NCI-H345 (cell line): ENCODE results near the gene RYR3.

Source experiments
- DNase-seq: peaks from one replicate; lab custom pipeline; 2025; lab: John Stamatoyannopoulos, UW

The RYR3 gene

DNA sequence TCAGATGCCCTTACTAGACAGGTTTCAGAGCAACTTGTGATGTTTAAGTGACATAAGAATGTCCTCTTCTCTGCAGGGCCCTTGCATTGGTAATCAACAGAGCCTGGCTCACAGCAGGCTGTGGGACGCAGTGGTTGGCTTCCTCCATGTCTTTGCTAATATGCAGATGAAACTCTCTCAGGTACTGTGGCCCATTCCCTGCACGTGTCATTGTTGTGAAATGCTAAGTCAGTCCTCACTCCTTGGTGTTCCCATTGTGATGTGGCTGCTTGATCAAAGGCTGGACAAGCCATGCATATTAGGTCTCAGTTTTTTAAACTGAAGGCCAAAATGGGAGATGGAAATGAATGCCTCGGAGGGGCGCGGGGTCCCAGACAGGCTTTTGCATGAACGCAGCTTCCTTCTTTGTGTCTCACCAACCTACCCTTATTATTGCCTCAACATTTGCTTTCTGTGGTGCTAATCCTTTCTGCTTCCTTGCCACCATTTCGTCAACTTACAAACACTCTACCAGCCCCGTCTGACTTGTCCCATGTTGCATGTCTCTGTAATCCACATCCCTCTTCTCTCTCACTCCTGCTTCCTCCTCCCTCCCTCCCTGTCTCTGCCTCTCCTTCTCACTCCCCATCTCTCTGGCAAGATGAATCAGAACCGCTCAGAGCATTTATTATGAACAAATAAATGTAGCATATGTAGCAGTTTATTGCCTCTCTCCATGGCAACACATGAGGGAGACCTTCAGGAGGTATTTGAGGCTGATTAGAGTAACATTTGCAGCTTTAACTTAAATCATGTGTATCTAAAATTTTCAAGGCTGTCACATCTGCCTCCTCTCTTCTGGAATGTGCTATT, 524.4 kb downstream of the RYR3 start:
- DNase-seq: no peak

DNA sequence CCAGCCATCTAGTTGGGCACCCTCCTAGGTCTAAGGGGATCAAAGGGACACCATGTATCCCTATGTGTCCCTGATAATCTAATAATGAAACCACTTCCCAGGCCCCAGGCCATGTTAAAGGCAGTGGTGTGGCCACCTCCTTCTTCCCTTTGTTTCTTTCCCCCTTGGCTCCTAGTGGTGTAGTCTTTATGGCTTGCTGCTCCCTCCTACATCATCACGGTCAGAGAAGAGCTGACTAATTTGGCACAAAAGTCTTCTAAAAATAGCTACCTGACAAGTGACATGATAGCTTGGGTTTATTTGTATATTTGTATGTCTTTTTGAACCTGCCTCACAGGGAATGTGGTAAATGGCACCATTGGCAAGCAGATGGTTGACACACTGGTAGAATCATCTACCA, 526.5 kb downstream of the RYR3 start:
- no peak for DNase-seq

DNA sequence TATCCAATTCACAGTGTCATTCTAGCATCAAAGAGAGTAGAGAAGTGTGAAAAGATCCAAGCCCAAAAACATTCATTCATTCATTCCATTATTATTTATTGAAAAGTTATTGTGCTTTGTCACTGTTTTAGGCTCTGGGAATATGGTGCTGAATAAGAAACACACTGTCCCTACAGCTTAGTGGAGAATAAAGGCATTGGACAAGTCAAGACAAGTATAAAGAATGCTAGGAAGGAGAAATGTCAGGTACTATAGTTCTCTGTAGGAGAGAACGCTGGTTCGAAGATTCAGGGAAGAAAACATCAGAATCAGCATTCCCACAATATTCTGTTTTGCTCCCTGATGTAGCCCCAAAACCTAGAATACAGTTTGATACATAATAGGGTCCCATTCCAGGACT, 528.8 kb downstream of the RYR3 start:
- DNase-seq: no peak

DNA sequence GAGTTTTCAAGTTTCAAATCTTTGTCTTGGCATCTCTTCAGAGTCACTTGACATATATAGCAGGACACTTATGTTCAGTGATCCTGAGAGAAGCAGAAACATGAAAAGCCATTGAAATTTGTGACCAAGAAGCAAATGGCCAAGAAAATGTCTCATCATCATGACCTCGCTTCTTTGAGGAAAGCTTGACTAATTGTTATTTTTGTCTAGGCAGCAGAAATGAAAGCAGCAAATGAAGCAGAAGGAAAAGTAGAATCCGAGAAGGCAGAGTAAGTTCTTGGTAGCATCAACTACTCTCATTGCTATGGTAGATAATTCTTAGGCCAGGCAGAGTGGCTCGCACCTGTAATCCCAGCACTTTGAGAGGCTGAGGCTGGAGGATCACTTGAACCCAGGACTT, 529.8 kb downstream of the RYR3 start:
- no peak for DNase-seq

DNA sequence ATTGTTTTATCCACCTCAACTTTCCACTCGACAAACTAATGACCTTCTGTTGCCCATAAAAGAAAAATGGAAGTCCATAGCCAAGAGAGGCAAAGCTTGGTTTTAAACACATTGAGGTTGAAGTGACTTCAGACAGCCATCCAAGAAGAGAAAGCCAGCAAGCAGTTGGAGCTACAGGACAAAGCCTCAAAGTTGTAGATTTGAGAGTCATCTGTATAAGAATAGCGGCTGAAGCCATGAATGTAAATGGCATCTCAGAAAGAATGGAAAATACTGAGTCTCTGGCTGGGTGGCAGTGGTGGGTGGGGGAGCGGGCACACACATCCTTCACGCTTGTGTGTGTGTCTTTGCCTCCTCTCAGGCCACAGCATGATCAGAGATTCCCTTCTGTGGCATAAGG, 533.4 kb downstream of the RYR3 start:
- no peak for DNase-seq

DNA sequence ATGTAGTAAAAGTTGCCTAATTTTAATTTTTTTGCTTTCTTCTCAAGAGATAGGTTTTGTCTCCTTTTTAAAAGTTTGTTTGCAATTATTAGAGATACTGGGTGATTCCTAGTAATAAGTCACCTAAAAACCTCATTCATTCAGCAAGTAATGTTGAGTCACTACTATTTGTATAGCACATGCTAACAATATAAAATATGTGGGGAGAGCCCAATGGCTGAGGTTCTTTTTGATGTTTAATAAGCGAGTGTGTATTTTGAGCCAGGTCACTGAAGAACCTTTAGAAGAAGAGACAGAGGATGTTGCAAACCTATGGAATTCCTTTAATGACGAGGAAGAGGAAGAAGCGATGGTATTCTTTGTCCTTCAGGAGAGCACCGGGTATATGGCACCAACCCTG, 533.8 kb downstream of the RYR3 start:
- no peak for DNase-seq

DNA sequence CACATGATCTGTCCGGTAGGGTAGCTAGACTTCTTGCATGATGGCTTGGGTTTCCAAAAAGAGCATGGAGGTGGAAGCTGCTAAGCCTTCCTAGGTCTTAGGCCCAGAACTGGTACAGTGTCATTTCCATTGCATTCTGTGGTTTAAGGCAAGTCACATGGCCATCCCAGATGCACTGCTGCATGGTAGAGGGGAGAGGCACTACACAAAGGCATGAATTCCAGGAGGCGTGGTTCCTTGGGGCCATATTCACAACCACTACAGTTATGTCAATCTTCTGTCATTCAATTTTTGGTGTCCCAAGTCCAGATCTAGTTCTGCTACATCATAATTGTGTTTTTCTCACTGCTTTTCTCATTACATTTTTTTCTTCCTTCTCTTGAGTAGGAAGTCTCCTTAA, 535.4 kb downstream of the RYR3 start:
- DNase-seq: no peak

DNA sequence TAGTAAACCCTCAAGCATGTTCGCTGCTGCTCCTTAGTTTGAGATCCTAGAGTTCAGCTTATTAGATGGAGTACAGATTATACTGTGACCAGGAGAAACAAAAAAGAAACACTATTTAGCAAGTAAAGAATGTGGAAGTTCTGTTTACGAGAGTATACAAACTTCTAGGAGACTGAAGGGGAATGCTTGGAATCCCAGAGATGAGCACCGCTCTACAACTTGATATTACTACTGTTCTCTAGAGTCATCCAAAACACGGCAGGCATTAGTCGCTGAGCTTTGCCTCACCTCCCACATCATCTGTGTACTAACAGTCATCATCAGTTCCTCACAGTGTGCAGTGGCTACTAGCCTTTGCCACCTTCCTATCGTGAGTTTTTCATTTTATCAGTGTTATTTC, 536.1 kb downstream of the RYR3 start:
- DNase-seq: no peak

DNA sequence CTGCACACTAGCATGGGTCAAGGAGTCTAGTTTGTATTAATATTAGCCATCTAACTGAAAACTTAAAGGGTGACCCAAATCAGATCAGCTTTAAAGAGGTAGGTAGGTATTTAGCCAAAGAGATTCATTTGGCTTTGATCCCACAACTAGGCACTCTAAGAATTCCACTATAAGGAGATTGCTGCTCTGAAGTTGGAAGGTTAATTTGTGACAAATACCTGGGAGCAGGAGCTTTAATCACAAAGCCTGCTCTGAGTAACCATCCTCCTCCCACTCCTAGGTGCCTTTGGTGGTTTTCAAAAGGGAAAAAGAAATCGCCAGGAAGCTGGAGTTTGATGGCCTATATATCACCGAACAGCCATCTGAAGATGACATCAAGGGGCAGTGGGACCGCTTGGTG, 537.2 kb downstream of the RYR3 start:
- no peak for DNase-seq

DNA sequence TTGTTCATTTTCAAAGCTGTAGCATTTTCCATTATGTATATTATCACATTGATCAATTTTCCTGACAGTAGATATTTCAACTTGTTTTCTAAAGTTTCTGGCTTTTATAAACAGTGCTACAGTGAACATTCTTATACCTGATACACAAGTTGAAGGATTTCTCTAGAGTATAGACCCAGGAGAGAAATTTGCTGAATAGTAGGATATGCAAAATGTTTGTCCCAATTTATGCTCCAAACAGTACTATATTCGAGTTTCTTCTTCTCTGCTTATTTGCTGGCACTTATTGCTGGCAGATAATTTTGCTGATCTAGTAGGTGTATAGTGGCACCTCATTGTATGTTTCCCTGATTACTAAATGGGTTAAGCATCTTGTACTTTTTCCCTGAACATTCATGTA, 540.3 kb downstream of the RYR3 start:
- no peak for DNase-seq

DNA sequence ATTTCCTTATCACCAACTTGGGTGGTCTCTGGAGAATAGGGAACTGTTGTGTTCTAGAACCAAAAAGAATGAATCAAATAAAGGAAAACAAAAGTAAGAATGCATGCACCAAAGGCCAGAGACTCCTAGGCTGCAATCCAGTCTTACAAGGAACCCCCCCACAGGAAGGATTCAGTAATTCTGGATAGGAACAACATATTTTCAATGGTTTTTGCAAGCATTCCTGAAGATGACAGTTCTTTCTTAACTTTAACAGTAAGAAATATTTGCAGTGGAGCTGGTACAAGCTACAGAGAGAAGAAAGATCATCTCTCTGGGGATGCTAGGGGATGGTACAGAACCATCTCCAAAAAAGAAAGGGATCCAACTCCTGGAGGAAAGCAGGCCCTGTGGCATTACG, 541.3 kb downstream of the RYR3 start:
- DNase-seq: no peak

DNA sequence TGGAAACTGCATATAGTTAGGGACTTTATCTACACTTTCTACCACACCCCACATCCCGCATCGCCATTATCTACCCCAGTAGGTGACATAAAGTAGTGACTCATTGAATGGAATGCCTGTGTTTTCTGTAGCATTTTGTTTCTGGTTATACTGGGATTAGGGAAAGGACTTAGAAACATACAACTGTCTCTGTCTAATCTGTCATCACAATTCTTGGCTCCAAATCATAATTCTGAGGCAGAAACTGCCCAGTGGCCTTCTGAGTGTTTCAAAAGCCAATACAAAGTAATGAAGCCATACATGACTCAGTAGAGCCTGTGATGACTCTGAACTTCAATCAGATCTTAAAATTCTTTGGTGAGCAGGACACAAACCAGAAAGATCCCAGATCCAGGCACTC, 541.8 kb downstream of the RYR3 start:
- no peak for DNase-seq

DNA sequence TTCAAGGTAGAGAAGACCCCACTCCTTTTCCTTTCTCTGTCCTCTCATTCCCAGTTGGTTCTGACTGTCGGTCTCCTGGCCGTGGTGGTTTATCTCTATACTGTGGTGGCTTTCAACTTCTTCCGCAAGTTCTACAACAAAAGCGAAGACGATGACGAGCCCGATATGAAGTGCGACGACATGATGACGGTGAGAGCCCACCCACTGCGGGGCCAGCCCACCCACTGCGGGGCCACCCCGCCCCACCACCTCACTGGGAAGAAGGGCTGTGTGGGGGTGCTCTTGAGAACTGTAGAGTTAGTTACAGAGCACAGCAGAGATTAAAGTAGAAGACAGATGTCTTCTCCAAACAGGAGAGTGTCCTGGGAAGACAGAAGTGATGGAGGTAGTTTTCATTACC, 547.0 kb downstream of the RYR3 start:
- no peak for DNase-seq

DNA sequence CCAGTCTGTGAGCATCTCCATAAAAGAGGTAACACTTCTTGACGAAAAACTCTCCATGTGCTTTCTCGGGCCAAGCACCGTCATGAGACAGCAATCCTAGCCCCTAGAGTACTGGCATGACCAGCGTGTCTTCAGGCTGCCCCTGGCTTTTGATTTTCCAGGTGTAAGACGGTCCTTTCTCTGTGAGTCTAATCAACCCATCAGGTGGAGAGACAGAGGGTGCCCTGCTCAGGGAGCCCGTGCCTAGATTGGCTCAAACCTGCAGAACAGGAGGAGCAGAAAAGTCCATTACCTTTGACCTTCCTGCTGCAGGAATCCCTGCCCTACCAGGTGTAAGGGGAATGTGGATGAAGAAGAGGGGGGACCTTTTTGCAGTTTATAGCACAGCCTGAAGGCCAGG, 548.1 kb downstream of the RYR3 start:
- no peak for DNase-seq

DNA sequence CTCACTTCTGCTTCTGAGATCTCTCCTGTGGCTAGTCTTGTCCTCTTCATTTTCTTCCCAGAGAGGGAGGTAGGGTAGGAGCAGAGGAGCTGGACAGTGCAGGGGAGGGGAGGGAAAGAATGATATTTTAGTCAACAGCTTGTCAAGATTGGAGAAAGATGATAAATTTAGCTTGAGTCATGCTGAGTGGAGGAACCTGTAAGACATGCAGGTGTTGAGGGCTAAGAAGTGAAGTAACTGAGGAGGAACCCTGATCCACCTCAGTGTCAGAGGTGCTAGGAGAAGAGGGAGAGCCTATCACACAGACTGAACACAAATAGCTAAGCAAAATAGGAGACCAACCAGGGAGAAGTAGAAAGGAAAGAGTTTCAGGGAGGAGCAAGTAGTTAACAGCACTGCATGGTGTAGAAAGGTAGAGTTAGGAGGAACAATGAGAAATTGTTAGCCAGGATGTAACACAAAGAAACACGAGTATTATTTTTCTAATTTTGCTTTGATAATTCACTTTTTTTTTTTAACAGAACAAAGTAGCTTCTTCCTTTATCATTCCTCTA, 549.3 kb downstream of the RYR3 start:
- no peak for DNase-seq

DNA sequence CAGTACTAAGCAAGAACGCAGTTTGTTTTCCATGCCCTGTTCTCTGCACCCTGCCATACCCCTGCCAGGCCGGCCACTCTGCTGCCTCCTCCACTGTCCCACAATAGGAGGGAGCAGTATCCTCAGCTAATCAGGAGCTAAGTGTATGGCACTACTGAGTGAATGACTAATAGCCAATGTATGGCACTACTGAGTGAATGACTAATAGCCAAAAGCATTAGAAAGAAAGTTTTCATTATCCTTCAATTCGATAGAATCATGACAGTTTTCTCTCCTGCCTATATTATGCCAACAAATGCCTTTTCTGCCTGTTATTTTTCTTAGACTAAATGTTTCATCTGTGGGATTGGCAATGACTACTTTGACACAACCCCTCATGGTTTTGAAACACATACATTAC, 550.0 kb downstream of the RYR3 start:
- DNase-seq: no peak

DNA sequence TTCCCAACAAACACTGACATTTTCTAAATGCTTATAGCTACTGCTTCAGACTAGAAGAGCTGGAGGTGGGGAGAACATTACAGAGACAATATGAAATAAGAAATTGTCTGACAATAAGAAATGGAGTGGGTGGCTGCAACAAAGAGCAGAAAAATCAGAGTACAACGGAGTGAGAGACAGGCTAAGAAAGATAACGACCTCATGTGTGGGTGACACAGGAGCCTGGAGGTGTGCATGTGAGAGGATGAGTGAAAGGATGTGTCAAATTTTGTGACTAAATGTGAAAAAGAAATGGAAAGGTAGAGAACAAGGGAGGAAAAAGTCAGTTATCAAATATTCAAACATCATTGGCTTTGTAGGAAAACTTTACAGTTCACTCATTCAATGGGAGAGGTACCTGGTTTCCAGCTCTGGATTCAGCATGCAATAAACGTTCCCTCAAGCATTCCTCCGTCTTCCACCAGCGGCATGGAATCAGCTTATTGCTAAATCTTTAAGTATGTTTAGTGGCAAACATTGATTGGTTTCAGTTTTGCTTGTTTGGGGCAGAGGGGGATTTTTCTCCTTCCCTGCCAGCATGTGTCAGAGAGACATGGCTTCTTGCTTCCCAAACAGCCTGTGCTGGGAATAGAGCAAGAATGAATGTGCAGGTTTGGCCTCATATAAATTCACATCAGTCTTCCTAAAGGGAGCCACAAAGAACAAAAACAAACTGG, 553.8 kb downstream of the RYR3 start:
- no peak for DNase-seq

DNA sequence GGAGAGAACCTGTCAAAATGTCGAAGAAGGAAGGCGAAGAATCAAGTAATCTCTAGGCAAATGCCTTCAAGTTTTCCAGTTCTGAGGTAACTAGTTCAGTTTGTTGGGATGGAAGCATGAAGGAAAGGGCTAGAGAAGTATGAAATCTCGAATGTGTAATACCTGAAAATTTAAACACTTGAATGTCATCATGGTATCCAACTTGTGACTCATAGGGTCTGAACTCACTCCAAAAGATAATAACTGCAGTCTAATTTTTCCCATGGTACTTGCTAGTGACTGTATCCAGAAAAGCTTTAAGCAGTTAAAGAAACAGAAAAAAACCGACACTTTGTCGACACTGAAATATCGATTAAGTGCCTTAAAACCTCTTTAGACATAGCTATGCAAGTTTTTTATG, 554.6 kb downstream of the RYR3 start:
- no peak for DNase-seq

DNA sequence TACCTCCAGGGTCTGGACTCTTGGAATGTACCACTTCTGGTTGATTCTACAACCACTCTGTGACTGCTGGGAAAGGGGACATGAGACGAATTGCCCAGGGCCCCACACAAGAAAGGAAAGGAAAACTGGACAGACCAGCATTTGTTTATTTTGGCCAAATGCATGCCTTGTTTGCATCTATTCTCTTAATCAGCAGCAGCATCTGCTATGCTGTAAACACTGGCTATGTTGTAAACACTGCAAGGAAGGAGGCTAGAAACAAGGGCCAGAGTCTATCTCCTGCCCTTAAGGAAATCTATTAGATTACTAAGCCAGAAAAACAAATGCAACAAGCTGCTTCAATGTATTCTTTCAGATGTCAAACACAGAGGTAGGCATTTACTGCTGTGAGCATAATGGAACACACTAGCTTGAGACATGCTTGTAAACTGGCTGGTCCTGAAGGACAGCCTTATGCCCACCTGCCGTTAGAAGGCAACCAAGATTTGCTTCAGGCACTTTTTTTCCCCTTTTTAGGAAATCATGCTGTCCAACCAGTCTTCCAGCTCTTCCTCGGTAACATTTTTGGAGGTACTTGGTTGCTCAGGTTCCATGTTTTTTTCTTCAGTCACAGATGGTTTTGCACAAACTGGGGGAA, 555.5 kb downstream of the RYR3 start:
- no peak for DNase-seq

DNA sequence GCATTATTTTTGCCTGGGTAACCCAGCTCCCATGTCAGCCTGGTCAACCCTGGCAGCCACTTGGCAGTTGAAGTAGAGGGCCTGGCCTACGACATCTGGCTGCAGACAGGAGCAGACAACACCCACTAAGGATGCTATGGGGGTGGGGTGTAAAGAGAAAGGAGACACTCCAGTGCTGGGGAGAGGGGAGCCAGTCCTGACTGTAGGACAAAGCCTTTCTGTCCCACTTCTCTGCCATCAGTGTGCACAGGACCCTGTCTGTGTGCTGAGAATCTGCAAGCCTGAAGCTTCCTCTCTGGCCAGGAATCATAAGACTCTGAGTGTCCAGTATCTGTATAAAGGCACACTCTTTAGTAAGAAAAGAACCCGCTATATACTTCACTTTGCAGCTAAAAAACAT, 561.2 kb downstream of the RYR3 start:
- DNase-seq: no peak

DNA sequence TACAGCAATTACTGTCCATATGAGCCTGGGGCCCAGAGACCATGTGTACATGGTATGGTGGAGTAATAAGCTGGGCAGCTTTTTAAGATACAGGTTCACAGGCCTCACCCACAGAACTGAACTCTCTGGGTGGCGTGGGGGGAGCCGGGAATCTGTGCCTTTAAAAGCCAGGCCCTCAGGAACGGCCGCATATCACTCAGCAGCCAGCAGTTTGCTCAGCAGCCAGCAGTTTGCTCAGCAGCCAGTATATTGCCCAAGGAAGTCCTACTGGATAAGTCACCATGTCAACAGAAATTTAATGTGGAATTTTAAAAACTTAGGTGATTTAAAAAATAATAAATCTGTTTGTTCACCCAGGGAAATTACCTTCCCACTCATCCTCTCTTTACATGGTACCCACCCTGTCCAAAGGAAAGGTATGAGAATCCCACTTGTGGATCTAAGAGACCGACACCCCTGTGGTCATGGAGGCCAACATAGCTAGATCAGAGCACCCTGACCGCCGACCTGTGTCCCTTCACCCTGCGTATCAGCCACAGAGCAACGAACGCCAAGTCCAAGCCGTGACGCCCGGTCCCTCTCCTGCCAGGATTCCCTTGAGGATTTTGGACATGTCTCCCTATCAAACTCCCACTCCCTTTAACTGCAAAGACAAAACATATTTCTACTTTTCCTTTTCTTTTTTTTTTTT, 561.8 kb downstream of the RYR3 start:
- DNase-seq: no peak

DNA sequence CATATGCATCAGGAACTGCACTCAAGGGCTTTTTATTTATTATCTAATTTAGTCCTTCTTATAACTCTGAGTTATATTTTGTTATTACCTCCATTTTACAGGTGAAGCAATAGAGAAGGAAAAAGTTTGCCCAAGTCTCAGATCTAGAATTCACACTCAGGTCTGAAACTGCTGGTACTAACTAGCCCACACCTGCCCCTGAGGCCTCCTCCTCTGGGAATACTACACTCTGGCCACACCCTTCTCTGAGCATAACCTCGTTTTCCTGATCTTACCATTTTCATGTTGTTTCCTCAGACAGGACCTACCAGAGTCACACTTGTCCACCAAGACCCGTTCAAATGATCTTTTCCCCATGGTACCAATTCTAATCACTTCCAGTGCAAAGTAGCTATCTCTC, 563.4 kb downstream of the RYR3 start:
- no peak for DNase-seq
